SK-MEL-5 (cell line): ENCODE results near the gene SPEM1. TPM values are rescaled to one million over a fixed set of nuclear protein-coding genes. Genes with fewer than 3 reads are reported as not detected.

Experiments
- total RNA-seq: library from RNA; depleted of rRNA; stranded (reverse); fragments of >200 nt; shearing (Covaris generic); gene quantifications from 2 replicates; pipeline ENCODE4 v1.2.3, GENCODE V29; 2014; rRNA removed

The SPEM1 gene
- total RNA-seq, 1 experiment from 2014 or later, result not detected

Other genes with a start within 250 kb of the SPEM1 start
- gene ASGR1, start 241.0 kb upstream of the SPEM1 start, total RNA-seq, result 0.21 and 0.56 TPM in 2 replicates
- 3.7 and 3.9 TPM in 2 replicates for gene DLG4, start 200.5 kb upstream of the SPEM1 start, total RNA-seq
- gene ACADVL, start 200.4 kb upstream of the SPEM1 start, total RNA-seq, result 123 and 148 TPM in 2 replicates
- gene DVL2, start 185.8 kb upstream of the SPEM1 start, total RNA-seq, result 86.9 and 91.5 TPM in 2 replicates
- gene PHF23, start 180.9 kb upstream of the SPEM1 start, total RNA-seq, result 69.0 and 81.3 TPM in 2 replicates
- 237 and 305 TPM in 2 replicates for gene GABARAP, start 177.9 kb upstream of the SPEM1 start, total RNA-seq
- gene CTDNEP1, start 168.6 kb upstream of the SPEM1 start, total RNA-seq, result 26.9 and 29.2 TPM in 2 replicates
- 43.8 and 58.7 TPM in 2 replicates for gene ELP5, start 168.1 kb upstream of the SPEM1 start, total RNA-seq
- gene CLDN7, start 157.8 kb upstream of the SPEM1 start, total RNA-seq, result not detected in 2 replicates
- gene SLC2A4, start 138.6 kb upstream of the SPEM1 start, total RNA-seq, result 0.79 and 1.1 TPM in 2 replicates
- gene YBX2, start 125.7 kb upstream of the SPEM1 start, total RNA-seq, result 0.08 and 0.59 TPM in 2 replicates
- 839 and 914 TPM in 2 replicates for gene EIF5A, start 112.7 kb upstream of the SPEM1 start, total RNA-seq
- 73.7 and 74.8 TPM in 2 replicates for gene GPS2, start 105.0 kb upstream of the SPEM1 start, total RNA-seq
- gene NEURL4, start 91.0 kb upstream of the SPEM1 start, total RNA-seq, result 13.6 and 19.4 TPM in 2 replicates
- 0.03 TPM in 1 of 2 replicates, not detected in the other for gene ACAP1, start 83.8 kb upstream of the SPEM1 start, total RNA-seq
- gene KCTD11, start 68.2 kb upstream of the SPEM1 start, total RNA-seq, result 2.0 and 2.5 TPM in 2 replicates
- gene TMEM95, start 65.2 kb upstream of the SPEM1 start, total RNA-seq, result not detected in 2 replicates
- 0.24 TPM in 1 of 2 replicates, not detected in the other for gene TNK1, start 39.2 kb upstream of the SPEM1 start, total RNA-seq
- 5.1 and 9.6 TPM in 2 replicates for gene PLSCR3, start 25.8 kb upstream of the SPEM1 start, total RNA-seq
- 147 and 188 TPM in 2 replicates for gene TMEM256, start 16.2 kb upstream of the SPEM1 start, total RNA-seq
- 0.55 and 1.7 TPM in 2 replicates for gene NLGN2, start 12.5 kb upstream of the SPEM1 start, total RNA-seq
- gene SPEM2, start 5.3 kb downstream of the SPEM1 start, total RNA-seq, result not detected in 2 replicates
- gene SPEM3, start 8.5 kb downstream of the SPEM1 start, total RNA-seq, result not detected in 2 replicates
- gene TMEM102, start 15.1 kb downstream of the SPEM1 start, total RNA-seq, result 6.8 and 7.0 TPM in 2 replicates
- 0.45 and 0.61 TPM in 2 replicates for gene FGF11, start 19.2 kb downstream of the SPEM1 start, total RNA-seq
- gene CHRNB1, start 24.7 kb downstream of the SPEM1 start, total RNA-seq, result 3.3 and 4.5 TPM in 2 replicates
- gene ZBTB4, start 59.3 kb downstream of the SPEM1 start, total RNA-seq, result 14.3 and 14.6 TPM in 2 replicates
- not detected in 2 replicates for gene SLC35G6, start 61.1 kb downstream of the SPEM1 start, total RNA-seq
- gene POLR2A, start 64.0 kb downstream of the SPEM1 start, total RNA-seq, result 20.6 and 24.0 TPM in 2 replicates
- 0.88 and 1.2 TPM in 2 replicates for gene TNFSF12, start 128.7 kb downstream of the SPEM1 start, total RNA-seq
- gene TNFSF13, start 138.4 kb downstream of the SPEM1 start, total RNA-seq, result 0.11 TPM in 1 of 2 replicates, not detected in the other
- 103 and 113 TPM in 2 replicates for gene SENP3, start 141.6 kb downstream of the SPEM1 start, total RNA-seq
- 69.3 and 74.5 TPM in 2 replicates for gene CD68, start 159.3 kb downstream of the SPEM1 start, total RNA-seq
- 151 and 154 TPM in 2 replicates for gene MPDU1, start 163.5 kb downstream of the SPEM1 start, total RNA-seq
- gene SOX15, start 169.8 kb downstream of the SPEM1 start, total RNA-seq, result not detected in 2 replicates
- gene FXR2, start 194.6 kb downstream of the SPEM1 start, total RNA-seq, result 56.6 and 61.7 TPM in 2 replicates
- gene SAT2, start 207.5 kb downstream of the SPEM1 start, total RNA-seq, result 49.6 and 56.3 TPM in 2 replicates
- gene SHBG, start 209.8 kb downstream of the SPEM1 start, total RNA-seq, result 0.82 and 1.6 TPM in 2 replicates
- 0.27 and 0.85 TPM in 2 replicates for gene ATP1B2, start 230.6 kb downstream of the SPEM1 start, total RNA-seq